Gastrocnemius medialis (tissue), 4 donors: ENCODE measurements around the gene COL23A1. TPM values are rescaled to one million over a fixed set of nuclear protein-coding genes. Genes with fewer than 3 reads are reported as not detected.

Experiments used
- ATAC-seq, 2 donors: fragments of 150-250 bp; one replicate each; pipeline ENCODE4 v1.9.1; 2016
- DNase-seq, 2 donors: peaks; one replicate each; pipeline ENCODE4 v3.0.0-alpha.2; 2019
- H3K27ac ChIP-seq, 4 donors: fragments of 200-600 bp; sonication (generic); 1 replicate in 1 of 4; 2 replicates in 3 of 4; pipeline ENCODE4 v1.5.1; 2016 to 2018; ENCODE audit warnings: mild to moderate bottlenecking in 2 of 4, moderate library complexity in 1 of 4
- H3K27me3 ChIP-seq, 3 donors: fragments of 200-600 bp; sonication (generic) in 2 of 3; 1 replicate in 1 of 3; 2 replicates in 2 of 3; pipeline versions ENCODE4 v1.5.1 to v1.6.0; 2016 to 2019; ENCODE audit warnings: mild to moderate bottlenecking in 1 of 3, moderate library complexity in 1 of 3
- H3K36me3 ChIP-seq, 2 donors: fragments of 200-600 bp; sonication (generic) in 1 of 2; one replicate each; pipeline ENCODE4 v1.5.1; 2017 to 2018
- H3K4me1 ChIP-seq, 2 donors: fragments of 200-600 bp; sonication (generic) in 1 of 2; one replicate each; pipeline ENCODE4 v1.5.1; 2016 to 2017; ENCODE audit warnings: mild to moderate bottlenecking in 2 of 2
- H3K4me3 ChIP-seq, 4 donors: fragments of 200-600 bp; sonication (generic) in 3 of 4; 1 replicate in 1 of 4; 2 replicates in 3 of 4; pipeline ENCODE4 v1.5.1; 2016 to 2019; ENCODE audit warnings: mild to moderate bottlenecking in 2 of 4
- H3K9me3 ChIP-seq, 3 donors: fragments of 200-600 bp; sonication (generic) in 2 of 3; 1 replicate in 1 of 3; 2 replicates in 2 of 3; pipeline ENCODE4 v1.5.1; 2016 to 2019
- POLR2A ChIP-seq, 2 donors: fragments of 450-650 bp; IDR thresholded peaks; one replicate each; pipeline ENCODE4 v1.6.1; 2017; ENCODE audit warnings: antibody characterized with exemption in 2 of 2, mild to moderate bottlenecking in 2 of 2, moderate library complexity in 2 of 2
- in situ Hi-C, 4 donors: fragments of 200-750 bp; cut with MboI; loops; one replicate each; pipeline versions ENCODE4 v1.15.0 to v1.8.0; 2017; ENCODE audit warnings: low sequenced_read_pairs in 4 of 4
- intact Hi-C: fragments of 100-400 bp; cut with DNase I; formaldehyde crosslinking; loops from one replicate; pipeline ENCODE4 v1.15.1; 2023; ENCODE audit warnings: low total_unique reads
- total RNA-seq, 4 donors: library from RNA; depleted of rRNA; stranded (reverse); fragments of >200 nt; gene quantifications; one replicate each; pipeline versions ENCODE4 v1.1.0 to v1.2.3, GENCODE V29; 2016
- TF ChIP-seq, protein P1 (sequence below), 5 experiments: fragments of 450-650 bp in 3 of 5; fragments of 200-600 bp in 2 of 5; sonication (generic) in 2 of 5; IDR thresholded peaks in 4 of 5; conservative IDR thresholded peaks in 1 of 5; 1 replicate in 4 of 5; 2 replicates in 1 of 5; pipeline ENCODE4 v1.5.1; 2016 to 2019; ENCODE audit warnings: antibody characterized with exemption in 5 of 5, mild to moderate bottlenecking in 3 of 5, moderate library complexity in 3 of 5

The COL23A1 gene
- total RNA-seq, 4 donors from 2014 or later = 0.62 to 1.1 (median 0.97) TPM; not detected in 1

GRCh38 chr5:178366998-178367735, 223.0 kb downstream of the COL23A1 start:
- intact Hi-C loops = no loop called here
- in situ Hi-C loops = no loop called here
- TF ChIP-seq, protein P1, sequence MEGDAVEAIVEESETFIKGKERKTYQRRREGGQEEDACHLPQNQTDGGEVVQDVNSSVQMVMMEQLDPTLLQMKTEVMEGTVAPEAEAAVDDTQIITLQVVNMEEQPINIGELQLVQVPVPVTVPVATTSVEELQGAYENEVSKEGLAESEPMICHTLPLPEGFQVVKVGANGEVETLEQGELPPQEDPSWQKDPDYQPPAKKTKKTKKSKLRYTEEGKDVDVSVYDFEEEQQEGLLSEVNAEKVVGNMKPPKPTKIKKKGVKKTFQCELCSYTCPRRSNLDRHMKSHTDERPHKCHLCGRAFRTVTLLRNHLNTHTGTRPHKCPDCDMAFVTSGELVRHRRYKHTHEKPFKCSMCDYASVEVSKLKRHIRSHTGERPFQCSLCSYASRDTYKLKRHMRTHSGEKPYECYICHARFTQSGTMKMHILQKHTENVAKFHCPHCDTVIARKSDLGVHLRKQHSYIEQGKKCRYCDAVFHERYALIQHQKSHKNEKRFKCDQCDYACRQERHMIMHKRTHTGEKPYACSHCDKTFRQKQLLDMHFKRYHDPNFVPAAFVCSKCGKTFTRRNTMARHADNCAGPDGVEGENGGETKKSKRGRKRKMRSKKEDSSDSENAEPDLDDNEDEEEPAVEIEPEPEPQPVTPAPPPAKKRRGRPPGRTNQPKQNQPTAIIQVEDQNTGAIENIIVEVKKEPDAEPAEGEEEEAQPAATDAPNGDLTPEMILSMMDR (IDR thresholded peaks at IDR 0.05 in 4 of 5, conservative IDR thresholded peaks at IDR 0.05 in 1 of 5) = no peak
- no peak for TF ChIP-seq POLR2A (IDR thresholded peaks at IDR 0.05)
- Histone ChIP-seq H3K36me3 (no peaks in the 10 kb centered on the region), H3K27ac (no peak overlapping the region), H3K4me3 (no peak overlapping the region), H3K4me1 (no peaks in the 10 kb centered on the region), H3K9me3 (no peaks in the 10 kb centered on the region), H3K27me3 (peaks cover 0 to 10% (median 6%) of the 10 kb centered on the region in 3 donors)
- no peak for ATAC-seq
- DNase-seq = no peak

DNA sequence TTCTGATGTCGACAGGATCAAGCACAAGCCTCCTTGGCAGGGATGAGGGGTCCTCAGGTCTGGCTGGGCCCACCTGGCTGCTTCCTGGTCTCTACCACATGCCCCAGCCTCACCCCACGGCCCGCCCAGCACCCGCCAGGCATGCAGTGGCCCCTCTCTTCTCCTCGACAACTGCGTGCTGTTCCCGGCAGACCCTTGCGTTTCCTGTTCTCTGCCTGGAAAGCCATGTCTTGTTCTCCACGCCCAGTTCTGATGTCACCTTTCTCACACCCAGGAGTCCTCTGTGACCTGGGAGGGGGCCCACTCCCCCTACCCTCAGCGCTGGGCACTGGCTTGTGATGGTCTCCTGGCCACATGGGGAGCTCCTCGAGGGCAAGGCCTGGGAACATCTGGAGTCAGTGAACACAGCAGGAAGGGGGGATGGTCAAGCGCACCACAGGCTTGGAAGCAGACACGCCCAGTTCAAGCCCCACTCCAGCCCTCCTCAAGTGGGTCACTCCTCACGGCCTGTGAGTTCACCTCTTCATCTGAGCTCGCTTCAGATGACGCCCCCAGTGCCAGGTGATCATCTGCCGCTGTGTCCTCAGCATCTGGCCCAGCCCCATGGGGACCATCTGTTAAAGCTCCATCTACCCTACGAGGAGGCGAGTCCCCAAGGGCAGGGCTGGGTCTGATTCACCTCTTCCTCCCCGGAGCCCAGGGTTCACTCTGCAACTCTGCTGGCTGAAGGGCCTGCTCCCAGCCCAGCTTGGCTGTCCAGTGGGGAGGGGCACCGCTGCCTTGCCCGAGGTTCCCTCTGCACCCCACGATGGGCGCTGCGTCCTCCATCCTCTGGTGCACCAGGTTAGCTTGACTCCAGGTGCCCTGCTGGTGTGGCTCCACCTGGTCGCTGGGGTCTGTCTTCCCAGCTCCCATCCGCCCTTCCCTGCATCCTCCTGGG, 224.4 kb downstream of the COL23A1 start:
- no peak overlapping the region for H3K4me3 ChIP-seq
- DNase-seq (no peak), ATAC-seq (no peak)
- peaks cover 0 to 6% (median 4%) of the 10 kb centered on the region in 3 donors for H3K27me3 ChIP-seq
- in situ Hi-C loops = no loop called here
- TF ChIP-seq POLR2A (IDR thresholded peaks at IDR 0.05) = no peak
- TF ChIP-seq, protein P1 (IDR thresholded peaks at IDR 0.05 in 4 of 5, conservative IDR thresholded peaks at IDR 0.05 in 1 of 5) = no peak
- no peaks in the 10 kb centered on the region for H3K9me3 ChIP-seq
- intact Hi-C loops = no loop called here
- H3K36me3 ChIP-seq = no peaks in the 10 kb centered on the region
- no peaks in the 10 kb centered on the region for H3K4me1 ChIP-seq
- no peak overlapping the region for H3K27ac ChIP-seq

DNA sequence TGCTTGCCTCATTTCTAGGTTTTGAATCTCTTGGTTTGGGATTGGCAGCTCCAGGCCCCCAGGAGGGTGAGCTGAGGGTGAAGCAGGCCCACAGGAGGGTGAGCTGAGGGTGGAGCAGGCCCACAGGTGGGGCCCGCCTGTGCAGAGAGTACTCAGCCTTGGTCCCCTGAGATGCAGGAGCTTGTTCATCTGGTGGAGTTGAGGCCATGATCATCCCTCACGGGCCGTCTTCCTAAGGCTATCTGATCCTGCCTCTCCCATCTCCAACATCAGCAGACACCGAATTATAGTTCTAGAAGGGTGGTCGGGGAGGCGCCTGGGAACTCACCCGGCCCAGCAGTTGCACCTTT, 225.9 kb downstream of the COL23A1 start:
- no peaks in the 10 kb centered on the region for H3K9me3 ChIP-seq
- ATAC-seq = no peak
- intact Hi-C loops (no loop called here), in situ Hi-C loops (no loop called here)
- H3K27ac ChIP-seq = no peak overlapping the region
- H3K27me3 ChIP-seq = peaks cover 0 to 6% (median 4%) of the 10 kb centered on the region in 3 donors
- DNase-seq = no peak
- H3K4me1 ChIP-seq = no peaks in the 10 kb centered on the region
- H3K36me3 ChIP-seq = no peaks in the 10 kb centered on the region
- TF ChIP-seq, protein P1 (IDR thresholded peaks at IDR 0.05 in 4 of 5, conservative IDR thresholded peaks at IDR 0.05 in 1 of 5) = no peak
- no peak for TF ChIP-seq POLR2A (IDR thresholded peaks at IDR 0.05)
- no peak overlapping the region for H3K4me3 ChIP-seq

- H3K9me3 ChIP-seq = no peaks in the 10 kb centered on the region
- ATAC-seq (no peak), DNase-seq (no peak)
- no peaks in the 10 kb centered on the region for H3K36me3 ChIP-seq
- H3K27me3 ChIP-seq = peaks cover 0 to 6% (median 4%) of the 10 kb centered on the region in 3 donors
- no peak overlapping the region for H3K27ac ChIP-seq
- TF ChIP-seq, protein P1 (IDR thresholded peaks at IDR 0.05 in 4 of 5, conservative IDR thresholded peaks at IDR 0.05 in 1 of 5) = no peak
- no peak for TF ChIP-seq POLR2A (IDR thresholded peaks at IDR 0.05)
- no peaks in the 10 kb centered on the region for H3K4me1 ChIP-seq
- no peak overlapping the region for H3K4me3 ChIP-seq
- intact Hi-C loops (no loop called here), in situ Hi-C loops (no loop called here)
These were observed 226.5 kb downstream of the COL23A1 start for GRCh38 chr5:178363501-178364325.
